AG10803 (cell line): ENCODE results near the gene HIGD2A.

ENCODE experiments used
- DNase-seq: peaks from one replicate; pipeline ENCODE4 v3.0.0; 2010; ENCODE audit warnings: low read depth
- H3K4me3 ChIP-seq: 2 replicates; pipeline ENCODE4 v1.5.1; 2011; ENCODE audit warnings: mild to moderate bottlenecking, low read length, control low read depth
- CTCF ChIP-seq: conservative IDR thresholded peaks from 2 replicates; pipeline ENCODE4 v1.5.1; 2011; ENCODE audit warnings: mild to moderate bottlenecking, low read length, control low read depth, inconsistent platforms

HIGD2A gene

DNA sequence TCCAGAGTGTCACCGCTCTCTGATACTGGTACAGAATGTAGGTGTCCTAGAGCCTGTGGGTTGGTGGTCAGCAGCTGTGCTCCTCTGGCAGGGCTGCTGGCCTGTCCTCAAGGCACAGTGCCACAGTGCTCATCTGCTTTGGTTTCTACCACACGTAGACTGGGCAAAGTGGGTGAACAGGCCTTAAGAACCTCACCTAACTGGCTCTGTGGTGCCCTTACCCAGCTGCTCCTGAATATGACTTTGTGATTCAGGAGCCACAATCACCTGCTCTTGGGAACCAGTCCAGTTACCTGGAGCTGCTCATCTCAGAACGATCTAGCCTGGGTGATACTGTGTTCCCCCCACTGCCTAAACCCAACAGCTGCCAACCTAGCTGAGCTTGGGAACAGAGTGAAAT, 6.6 kb upstream of the HIGD2A start:
- no peak overlapping the region for H3K4me3 ChIP-seq
- no peak for DNase-seq
- no peak for TF ChIP-seq CTCF

- TF ChIP-seq CTCF: no peak
- H3K4me3 ChIP-seq: no peak overlapping the region
- no peak for DNase-seq
Measured at GRCh38 chr5:176382721-176383120, 5.8 kb upstream of the HIGD2A start.

GRCh38 chr5:176383248-176383905, 5.2 kb upstream of the HIGD2A start:
- TF ChIP-seq CTCF: no peak
- no peak for DNase-seq
- H3K4me3 ChIP-seq: no peak overlapping the region

DNA sequence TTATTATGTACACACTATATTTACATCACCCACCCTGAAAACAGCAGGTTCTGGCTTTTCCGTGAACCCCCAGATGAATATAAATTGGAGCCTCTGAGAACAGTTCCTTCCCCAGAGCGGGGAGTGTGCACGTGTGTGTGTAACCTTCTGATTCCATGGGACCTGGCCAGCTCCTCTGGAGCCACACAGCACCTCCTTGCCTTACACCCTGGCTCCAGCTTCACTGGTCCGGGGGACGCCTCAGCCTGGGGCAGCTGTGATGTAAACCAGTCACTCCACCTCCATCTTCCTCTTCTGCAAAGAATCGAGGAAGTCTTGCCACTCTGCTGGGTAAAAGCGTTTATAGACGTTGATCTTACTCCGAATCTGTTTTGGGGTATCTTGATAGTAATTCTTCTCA, 4.6 kb upstream of the HIGD2A start:
- DNase-seq: no peak
- no peak overlapping the region for H3K4me3 ChIP-seq
- TF ChIP-seq CTCF: no peak

- no peak overlapping the region for H3K4me3 ChIP-seq
- TF ChIP-seq CTCF: no peak
- DNase-seq: no peak
Measured at GRCh38 chr5:176384366-176384930, 4.1 kb upstream of the HIGD2A start.

DNA sequence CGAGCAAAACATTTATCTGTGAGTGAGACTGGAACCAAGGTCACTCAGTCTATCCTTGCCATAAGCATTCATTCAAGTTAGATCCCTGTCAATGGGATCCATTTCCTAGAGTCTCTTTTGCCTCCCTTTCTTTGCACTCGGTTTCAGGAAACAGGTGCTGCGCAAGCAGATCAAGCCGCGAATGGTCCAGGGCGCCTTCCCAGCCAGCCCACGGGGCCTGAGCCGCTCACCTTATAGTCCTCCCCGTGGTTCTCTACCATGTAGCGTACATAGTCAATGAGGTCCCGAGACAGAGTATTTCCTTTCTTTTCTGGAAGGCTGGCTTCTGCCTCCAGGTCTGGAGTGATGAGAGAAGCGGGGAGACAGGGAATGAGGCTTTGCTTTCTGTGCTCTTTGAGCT, 3.6 kb upstream of the HIGD2A start:
- no peak overlapping the region for H3K4me3 ChIP-seq
- TF ChIP-seq CTCF: no peak
- no peak for DNase-seq

DNA sequence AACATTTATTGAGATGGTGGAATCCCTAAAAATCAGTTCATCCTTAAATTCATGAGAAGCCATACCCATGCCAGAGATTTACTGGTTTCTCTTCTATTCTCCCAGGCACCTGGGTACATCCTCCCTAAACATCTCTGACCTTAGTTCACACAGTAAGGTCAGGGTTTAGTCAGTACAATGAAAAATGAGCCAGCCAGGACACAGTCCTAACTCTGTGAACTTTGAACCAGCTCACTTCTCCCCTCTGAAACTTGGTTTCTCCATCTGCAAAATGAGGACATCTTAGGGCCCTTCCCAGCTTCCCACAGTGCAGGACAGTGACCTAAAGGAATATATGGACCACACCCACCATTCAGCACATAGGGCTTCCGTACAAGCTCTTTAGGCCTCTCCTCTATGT, 2.1 kb upstream of the HIGD2A start:
- H3K4me3 ChIP-seq: no peak overlapping the region
- DNase-seq: no peak
- TF ChIP-seq CTCF: no peak
